A549 (cell line): ENCODE data around the gene RSF1. TPM values are rescaled to one million over a fixed set of nuclear protein-coding genes. Genes with fewer than 3 reads are reported as not detected.
A peak's percentile ranks its signal among the peaks of the same experiment; 100 is the strongest.

Experiments
- ATAC-seq, 2 experiments: fragments of 200-7000 bp in 1 of 2; fragments of >200 bp in 1 of 2; cut with Nextera tagmentation in 1 of 2; cut with Tn5 transposase in 1 of 2; 3 replicates each; pipeline versions ENCODE4 v1.8.0 to v1.9.1; 2018 to 2020; ENCODE audit warnings: mild to moderate bottlenecking in 1 of 2, moderate library complexity in 1 of 2
- CTCF ChIA-PET: fragments of 300-600 bp; sonication (Branson Sonifier 250); formaldehyde crosslinking; extraction: SDS; loops from one replicate; lab custom pipeline; 2021; ENCODE audit warnings: antibody characterized with exemption, inconsistent platforms; lab: Yijun Ruan, JAX
- POLR2A ChIA-PET: fragments of 350-600 bp; formaldehyde crosslinking; extraction: SDS; loops from one replicate; lab custom pipeline; 2021; ENCODE audit warnings: antibody characterized with exemption, inconsistent platforms; lab: Yijun Ruan, JAX
- DNase-seq, 2 experiments: peaks; one replicate each; pipeline versions ENCODE4 v3.0.0 to v3.0.0-alpha.2; 2011 to 2016; ENCODE audit warnings: low read depth in 1 of 2, low spot score in 1 of 2
- FAIRE-seq: peaks from 2 replicates; lab custom pipeline; 2011; peaks lifted over from hg19 to GRCh38; lab: Jason Lieb, UNC
- H3K27ac ChIP-seq, 2 experiments: fragments of >200 bp; sonication (Bioruptor Twin); formaldehyde crosslinking; 3 replicates each; pipeline ENCODE4 v1.5.1; 2016 to 2017
- H3K4me1 ChIP-seq: fragments of >200 bp; sonication (Bioruptor Twin); formaldehyde crosslinking; 3 replicates; pipeline ENCODE4 v1.6.1; 2016
- H3K4me2 ChIP-seq: fragments of >200 bp; sonication (Bioruptor Twin); formaldehyde crosslinking; 3 replicates; pipeline ENCODE4 v1.6.1; 2016
- H3K4me3 ChIP-seq: fragments of >200 bp; sonication (Bioruptor Twin); formaldehyde crosslinking; 3 replicates; pipeline ENCODE4 v1.5.1; 2016
- H3K9me3 ChIP-seq: fragments of >200 bp; sonication (Bioruptor Twin); formaldehyde crosslinking; 3 replicates; pipeline ENCODE4 v1.6.1; 2016
- BCL3 ChIP-seq: fragments of >200 bp; sonication (Bioruptor Twin); formaldehyde crosslinking; IDR thresholded peaks from 3 replicates; pipeline ENCODE4 v1.6.1; 2016
- CBX2 ChIP-seq: fragments of 200-600 bp; sonication (generic); IDR thresholded peaks from 2 replicates; pipeline ENCODE4 v1.6.1; 2016; ENCODE audit warnings: low read depth, mild to moderate bottlenecking, borderline replicate concordance
- CBX8 ChIP-seq: fragments of 200-600 bp; sonication (generic); IDR thresholded peaks from 2 replicates; pipeline ENCODE4 v1.6.1; 2016
- CTCF ChIP-seq: fragments of >200 bp; sonication (Bioruptor Twin); formaldehyde crosslinking; IDR thresholded peaks from 3 replicates; pipeline ENCODE4 v1.5.1; 2016
- E2F6 ChIP-seq: IDR thresholded peaks from 2 replicates; pipeline ENCODE4 v1.6.1; 2012; ENCODE audit warnings: low read depth, borderline replicate concordance
- EHMT2 ChIP-seq: fragments of 200-600 bp; sonication (generic); IDR thresholded peaks from 2 replicates; pipeline ENCODE4 v1.6.1; 2016; ENCODE audit warnings: antibody characterized with exemption, low read depth, mild to moderate bottlenecking, moderate library complexity
- ESRRA ChIP-seq: fragments of 150-350 bp; IDR thresholded peaks from 2 replicates; pipeline ENCODE4 v1.6.1; 2014; ENCODE audit warnings: mild to moderate bottlenecking, low read length, borderline replicate concordance
- FOSB ChIP-seq: fragments of 250-450 bp; sonication (Bioruptor Pico); IDR thresholded peaks from 2 replicates; pipeline ENCODE4 v1.5.0; 2020; ENCODE audit warnings: mild to moderate bottlenecking, moderate library complexity
- FOXS1 ChIP-seq: fragments of 250-450 bp; sonication (Bioruptor Pico); IDR thresholded peaks from 2 replicates; pipeline ENCODE4 v1.5.0; 2020; ENCODE audit warnings: mild to moderate bottlenecking, moderate library complexity
- GATA3 ChIP-seq: IDR thresholded peaks from 2 replicates; pipeline ENCODE4 v1.6.1; 2012; ENCODE audit warnings: borderline replicate concordance
- HOXA7 ChIP-seq: fragments of 250-450 bp; sonication (Bioruptor Pico); IDR thresholded peaks from 2 replicates; pipeline ENCODE4 v1.5.0; 2020; ENCODE audit warnings: mild to moderate bottlenecking, moderate library complexity
- HOXB13 ChIP-seq: fragments of 250-450 bp; sonication (Bioruptor Pico); IDR thresholded peaks from 2 replicates; pipeline ENCODE4 v1.5.0; 2020; ENCODE audit warnings: low read depth, mild to moderate bottlenecking, moderate library complexity
- HOXB5 ChIP-seq: fragments of 250-450 bp; sonication (Bioruptor Pico); IDR thresholded peaks from 2 replicates; pipeline ENCODE4 v1.5.0; 2020; ENCODE audit warnings: mild to moderate bottlenecking, moderate library complexity
- JUN ChIP-seq, 2 experiments: fragments of >200 bp; sonication (Bioruptor Twin); formaldehyde crosslinking; IDR thresholded peaks; 2 replicates in 1 of 2; 3 replicates in 1 of 2; pipeline ENCODE4 v1.6.1; 2016 to 2017
- JUNB ChIP-seq: fragments of >200 bp; sonication (Bioruptor Twin); formaldehyde crosslinking; IDR thresholded peaks from 2 replicates; pipeline ENCODE4 v1.6.1; 2016
- KDM1A ChIP-seq: fragments of 200-600 bp; sonication (generic); IDR thresholded peaks from 2 replicates; pipeline ENCODE4 v1.6.1; 2016; ENCODE audit warnings: low read depth, mild to moderate bottlenecking
- KDM5A ChIP-seq: fragments of 200-600 bp; sonication (generic); IDR thresholded peaks from 2 replicates; pipeline ENCODE4 v1.6.1; 2016; ENCODE audit warnings: antibody characterized with exemption, mild to moderate bottlenecking
- MAFK ChIP-seq: fragments of 450-650 bp; IDR thresholded peaks from 2 replicates; pipeline ENCODE4 v1.6.1; 2014; ENCODE audit not compliant: partially characterized antibody
- MAZ ChIP-seq: fragments of 150-350 bp; IDR thresholded peaks from 2 replicates; pipeline ENCODE4 v1.6.1; 2014; ENCODE audit warnings: antibody characterized with exemption, low read depth, low read length, borderline replicate concordance
- NFE2L2 ChIP-seq: fragments of 150-350 bp; conservative IDR thresholded peaks from 2 replicates; pipeline ENCODE4 v1.6.1; 2014; ENCODE audit warnings: low read length
- NPAS2 ChIP-seq: fragments of 250-450 bp; sonication (Bioruptor Pico); IDR thresholded peaks from 2 replicates; pipeline ENCODE4 v1.8.0; 2022; ENCODE audit warnings: mild to moderate bottlenecking, moderate library complexity, borderline replicate concordance
- PHF8 ChIP-seq: fragments of 200-600 bp; sonication (generic); IDR thresholded peaks from 2 replicates; pipeline ENCODE4 v1.6.1; 2016; ENCODE audit warnings: low read depth, mild to moderate bottlenecking, antibody characterized with exemption, moderate library complexity, borderline replicate concordance
- POLR2A ChIP-seq: IDR thresholded peaks from 2 replicates; pipeline ENCODE4 v1.6.1; 2012; ENCODE audit warnings: mild to moderate bottlenecking, low read length
- POLR2AphosphoS2 ChIP-seq: conservative IDR thresholded peaks from 2 replicates; pipeline ENCODE4 v1.6.1; 2012; ENCODE audit warnings: low read length, improper control_type of control experiment, inconsistent platforms
- RAD21 ChIP-seq, 2 experiments: fragments of >200 bp in 1 of 2; sonication (Bioruptor Twin) in 1 of 2; formaldehyde crosslinking in 1 of 2; IDR thresholded peaks in 1 of 2; conservative IDR thresholded peaks in 1 of 2; 2 replicates in 1 of 2; 3 replicates in 1 of 2; pipeline ENCODE4 v1.6.1; 2012 to 2018; ENCODE audit warnings: inconsistent platforms in 1 of 2
- RARB ChIP-seq: fragments of 250-450 bp; sonication (Bioruptor Pico); IDR thresholded peaks from 2 replicates; pipeline ENCODE4 v1.8.0; 2021; ENCODE audit warnings: mild to moderate bottlenecking, moderate library complexity
- RFX5 ChIP-seq: fragments of 450-650 bp; IDR thresholded peaks from 2 replicates; pipeline ENCODE4 v1.7.1; 2014; ENCODE audit warnings: antibody characterized with exemption, mild to moderate bottlenecking, moderate library complexity
- SMC3 ChIP-seq: fragments of >200 bp; sonication (Bioruptor Twin); formaldehyde crosslinking; IDR thresholded peaks from 3 replicates; pipeline ENCODE4 v1.6.1; 2018; ENCODE audit warnings: inconsistent platforms
- SREBF2 ChIP-seq: fragments of 450-650 bp; IDR thresholded peaks from 2 replicates; pipeline ENCODE4 v1.6.1; 2014; ENCODE audit warnings: mild to moderate bottlenecking, moderate library complexity
- TP53 ChIP-seq: fragments of 250-450 bp; sonication (Bioruptor Pico); IDR thresholded peaks from 2 replicates; pipeline ENCODE4 v1.5.0; 2021; ENCODE audit warnings: mild to moderate bottlenecking, moderate library complexity
- WGBS: methylation state at CpG from one replicate; pipeline ENCODE4 v1.1.6; 2017; ENCODE audit errors: missing lambda C conversion rate; 5-methylcytosine and 5-hydroxymethylcytosine counted together
- polyA plus RNA-seq, 4 experiments: library from polyadenylated mRNA; depleted of rRNA in 3 of 4; stranded (reverse); fragments of >200 nt; fragmentation: RNase III in 1 of 4; extraction: RNeasy Plus Mini Kit Qiagen cat#74134 plus additional on column Dnase treatment in 1 of 4; gene quantifications; 2 replicates in 3 of 4; 3 replicates in 1 of 4; pipeline ENCODE4 v1.2.3, GENCODE V29; 2011 to 2017
- TF ChIP-seq, protein P1 (sequence below): fragments of 250-450 bp; sonication (Bioruptor Pico); IDR thresholded peaks from 2 replicates; pipeline ENCODE4 v1.5.0; 2021; ENCODE audit warnings: mild to moderate bottlenecking, moderate library complexity, borderline replicate concordance
- TF ChIP-seq, protein P2 (sequence below): fragments of >200 bp; sonication (Bioruptor Twin); formaldehyde crosslinking; IDR thresholded peaks from 2 replicates; pipeline ENCODE4 v1.6.1; 2016
- TF ChIP-seq, protein P3 (sequence below): fragments of 150-350 bp; IDR thresholded peaks from 2 replicates; pipeline ENCODE4 v1.6.1; 2014; ENCODE audit warnings: low read depth, mild to moderate bottlenecking, low read length

Gene RSF1
- polyA plus RNA-seq, 2 of the 4 experiments (the other 2 are of a cell fraction) = 18.8 to 29.6 TPM

GRCh38 chr11:77820565-77821348, at the start of gene RSF1, which contains the start of gene AAMDC (continued):
- no peak for TF ChIP-seq PHF8
- TF ChIP-seq FOXS1 (CRISPR knock-in tag) = no peak
- no peak for TF ChIP-seq KDM1A
- peak; percentile 46 to 64 for TF ChIP-seq RAD21 (conservative IDR thresholded peaks at IDR 0.05 in 1 of 2, IDR thresholded peaks at IDR 0.05 in 1 of 2)
- TF ChIP-seq HOXA7 (CRISPR knock-in tag) = no peak
- peak; percentile 65 for TF ChIP-seq CTCF
- no peak for TF ChIP-seq JUNB
- no peak for TF ChIP-seq CBX2
- TF ChIP-seq E2F6 = peak; percentile 33; the same call in 1 of the 2 replicates
- no peak for TF ChIP-seq NPAS2 (CRISPR knock-in tag)
- peak; percentile 59 for TF ChIP-seq SMC3
- no peak for TF ChIP-seq EHMT2
- no peak for TF ChIP-seq KDM5A
- no peak for TF ChIP-seq CBX8
- TF ChIP-seq RFX5 = no peak
- TF ChIP-seq HOXB5 = no peak
- TF ChIP-seq ESRRA = no peak
- no peak for TF ChIP-seq MAFK
- TF ChIP-seq FOSB (CRISPR knock-in tag) = no peak
- no peak for TF ChIP-seq TP53
- TF ChIP-seq, protein P1, sequence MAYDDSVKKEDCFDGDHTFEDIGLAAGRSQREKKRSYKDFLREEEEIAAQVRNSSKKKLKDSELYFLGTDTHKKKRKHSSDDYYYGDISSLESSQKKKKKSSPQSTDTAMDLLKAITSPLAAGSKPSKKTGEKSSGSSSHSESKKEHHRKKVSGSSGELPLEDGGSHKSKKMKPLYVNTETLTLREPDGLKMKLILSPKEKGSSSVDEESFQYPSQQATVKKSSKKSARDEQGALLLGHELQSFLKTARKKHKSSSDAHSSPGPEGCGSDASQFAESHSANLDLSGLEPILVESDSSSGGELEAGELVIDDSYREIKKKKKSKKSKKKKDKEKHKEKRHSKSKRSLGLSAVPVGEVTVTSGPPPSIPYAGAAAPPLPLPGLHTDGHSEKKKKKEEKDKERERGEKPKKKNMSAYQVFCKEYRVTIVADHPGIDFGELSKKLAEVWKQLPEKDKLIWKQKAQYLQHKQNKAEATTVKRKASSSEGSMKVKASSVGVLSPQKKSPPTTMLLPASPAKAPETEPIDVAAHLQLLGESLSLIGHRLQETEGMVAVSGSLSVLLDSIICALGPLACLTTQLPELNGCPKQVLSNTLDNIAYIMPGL (CRISPR knock-in tag) = no peak; the same call in 1 of the 2 replicates
- TF ChIP-seq GATA3 = no peak; the same call in 1 of the 2 replicates
- TF ChIP-seq, protein P2, sequence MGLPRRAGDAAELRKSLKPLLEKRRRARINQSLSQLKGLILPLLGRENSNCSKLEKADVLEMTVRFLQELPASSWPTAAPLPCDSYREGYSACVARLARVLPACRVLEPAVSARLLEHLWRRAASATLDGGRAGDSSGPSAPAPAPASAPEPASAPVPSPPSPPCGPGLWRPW = no peak
- TF ChIP-seq JUN (IDR thresholded peaks at IDR 0.05) = peak; percentile 47 to 58; a peak in 3 of 5 replicates
- TF ChIP-seq MAZ = no peak

DNA sequence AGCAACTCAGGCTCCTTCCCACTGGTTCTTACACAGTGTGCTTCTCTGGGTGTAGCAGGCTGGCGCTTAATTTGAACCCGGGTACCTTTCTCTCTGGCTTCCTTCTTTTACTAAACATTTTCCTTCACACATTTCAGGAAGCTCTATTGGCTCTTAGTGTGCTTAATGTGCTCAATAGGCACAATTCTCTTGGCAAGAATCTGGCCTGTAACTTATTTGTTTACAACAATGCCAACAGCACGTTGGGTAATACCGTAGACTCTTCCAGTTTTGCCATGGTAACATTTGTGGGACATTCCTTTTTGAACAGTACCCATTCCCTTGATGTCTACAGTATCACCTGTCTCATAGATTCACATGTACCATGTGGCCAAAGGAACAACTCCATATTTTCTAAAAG, 48.2 kb upstream of the RSF1 start:
- Histone ChIP-seq H3K27ac (no peak overlapping the region), H3K4me1 (no peaks in the 10 kb centered on the region), H3K9me3 (no peaks in the 10 kb centered on the region), H3K4me2 (no peak overlapping the region), H3K4me3 (no peak overlapping the region)
- FAIRE-seq (no peak), DNase-seq (no peak), ATAC-seq (no peak)
- ChIA-PET POLR2A (no interaction called here), CTCF (no interaction called here)
- WGBS = 84% methylated on average over 4 of the region's 4 CpGs
- no peak for TF ChIP-seq BCL3
- TF ChIP-seq HOXB13 (CRISPR knock-in tag) = no peak
- TF ChIP-seq, protein P3, sequence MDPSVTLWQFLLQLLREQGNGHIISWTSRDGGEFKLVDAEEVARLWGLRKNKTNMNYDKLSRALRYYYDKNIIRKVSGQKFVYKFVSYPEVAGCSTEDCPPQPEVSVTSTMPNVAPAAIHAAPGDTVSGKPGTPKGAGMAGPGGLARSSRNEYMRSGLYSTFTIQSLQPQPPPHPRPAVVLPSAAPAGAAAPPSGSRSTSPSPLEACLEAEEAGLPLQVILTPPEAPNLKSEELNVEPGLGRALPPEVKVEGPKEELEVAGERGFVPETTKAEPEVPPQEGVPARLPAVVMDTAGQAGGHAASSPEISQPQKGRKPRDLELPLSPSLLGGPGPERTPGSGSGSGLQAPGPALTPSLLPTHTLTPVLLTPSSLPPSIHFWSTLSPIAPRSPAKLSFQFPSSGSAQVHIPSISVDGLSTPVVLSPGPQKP = no peak
- TF ChIP-seq NPAS2 (CRISPR knock-in tag) = no peak
- no peak for TF ChIP-seq NFE2L2
- TF ChIP-seq EHMT2 = no peak
- no peak for TF ChIP-seq SREBF2
- no peak for TF ChIP-seq TP53
- TF ChIP-seq JUN (IDR thresholded peaks at IDR 0.05) = no peak
- TF ChIP-seq POLR2AphosphoS2 = no peak
- no peak for TF ChIP-seq POLR2A
- no peak for TF ChIP-seq RFX5
- TF ChIP-seq MAFK = no peak
- no peak for TF ChIP-seq CBX2
- no peak for TF ChIP-seq RARB
- no peak for TF ChIP-seq HOXB5
- TF ChIP-seq, protein P2 = no peak
